Measurements from ENCODE around the gene SLC15A2.
"Not testable (repeated sequence)": the region's sequence is repeated elsewhere in the genome, so short reads cannot be mapped to it uniquely, and the experiment has no call there.

The SLC15A2 gene

GRCh38 chr3:121894301-121894990 lies at the start of gene SLC15A2:
Gene SLC15A2, plus strand, starts transcription at chr3:121894401. Its CDS starts 76 bp downstream, at chr3:121894477.
- DNase-seq: no peak

- DNase-seq: no peak
Observed at GRCh38 chr3:121844892-121845291, 49.3 kb upstream of the SLC15A2 start.

- DNase-seq: no peak
Observed at GRCh38 chr3:121852256-121852655, 41.9 kb upstream of the SLC15A2 start.

GRCh38 chr3:121855555-121855954 lies 38.6 kb upstream of the SLC15A2 start:
- DNase-seq: no peak

- DNase-seq: not testable (repeated sequence)
Observed at GRCh38 chr3:121857778-121858177, 36.4 kb upstream of the SLC15A2 start.

- DNase-seq: not testable (repeated sequence)
Observed at GRCh38 chr3:121863247-121863646, 31.0 kb upstream of the SLC15A2 start.

- no peak for DNase-seq
Observed at GRCh38 chr3:121863801-121864200, 30.4 kb upstream of the SLC15A2 start.

GRCh38 chr3:121869736-121870135 lies 24.5 kb upstream of the SLC15A2 start:
- no peak for DNase-seq

- no peak for DNase-seq
Observed at GRCh38 chr3:121870717-121871116, 23.5 kb upstream of the SLC15A2 start.

- DNase-seq: no peak
Observed at GRCh38 chr3:121871430-121871829, 22.8 kb upstream of the SLC15A2 start.

- no peak for DNase-seq
Observed at GRCh38 chr3:121878411-121878810, 15.8 kb upstream of the SLC15A2 start.

- DNase-seq: no peak
Observed at GRCh38 chr3:121883507-121883906, 10.7 kb upstream of the SLC15A2 start.

GRCh38 chr3:121885386-121885785 lies 8.8 kb upstream of the SLC15A2 start:
- no peak for DNase-seq

- DNase-seq: no peak
Observed at GRCh38 chr3:121895121-121895520, 920 bp downstream of the SLC15A2 start.

GRCh38 chr3:121895736-121896135 lies 1.5 kb downstream of the SLC15A2 start:
- DNase-seq: no peak

GRCh38 chr3:121896823-121897222 lies 2.6 kb downstream of the SLC15A2 start:
- DNase-seq: no peak

- no peak for DNase-seq
Observed at GRCh38 chr3:121897296-121897695, 3.1 kb downstream of the SLC15A2 start.

GRCh38 chr3:121913305-121913990 lies 19.2 kb downstream of the SLC15A2 start:
- no peak for DNase-seq

- DNase-seq: no peak
Observed at GRCh38 chr3:121914081-121914998, 20.1 kb downstream of the SLC15A2 start.

GRCh38 chr3:121916189-121916588 lies 22.0 kb downstream of the SLC15A2 start:
- no peak for DNase-seq

GRCh38 chr3:121918779-121919483 lies 24.7 kb downstream of the SLC15A2 start:
- no peak for DNase-seq

GRCh38 chr3:121924734-121925133 lies 30.5 kb downstream of the SLC15A2 start:
- DNase-seq: no peak

GRCh38 chr3:121926380-121926779 lies 32.2 kb downstream of the SLC15A2 start:
- no peak for DNase-seq

All from stimulated activated CD4-positive, alpha-beta T cell treated with anti-CD3 and anti-CD28 coated beads, Interleukin-4, amount 100 ng/mL, for 24 hours (primary cell).